GM21786 (cell line): ENCODE data around the gene CRYGN.

Experiments used
- ATAC-seq: cut with Tn5 transposase; IDR thresholded peaks from one replicate; pipeline ENCODE4 v1.9.1; 2021; ENCODE audit not compliant: unreplicated experiment

CRYGN gene

GRCh38 chr7:151393031-151393977 is 46.6 kb downstream of the CRYGN start:
- no peak for ATAC-seq

- ATAC-seq, result no peak
Measured at GRCh38 chr7:151392426-151392825, 47.5 kb downstream of the CRYGN start.

- no peak for ATAC-seq
Measured at GRCh38 chr7:151392002-151392401, 47.9 kb downstream of the CRYGN start.

- ATAC-seq, result no peak
Measured at GRCh38 chr7:151391358-151391730, 48.6 kb downstream of the CRYGN start.

GRCh38 chr7:151390598-151391357 is 49.2 kb downstream of the CRYGN start:
- no peak for ATAC-seq

GRCh38 chr7:151389768-151390597 is 50.0 kb downstream of the CRYGN start:
- ATAC-seq, result no peak

- ATAC-seq, result no peak
Measured at GRCh38 chr7:151389096-151389767, 50.7 kb downstream of the CRYGN start.

GRCh38 chr7:151388430-151388829 is 51.5 kb downstream of the CRYGN start:
- no peak for ATAC-seq

GRCh38 chr7:151388007-151388297 is 52.0 kb downstream of the CRYGN start:
- no peak for ATAC-seq

GRCh38 chr7:151387161-151388006 is 52.6 kb downstream of the CRYGN start:
- no peak for ATAC-seq

GRCh38 chr7:151386301-151387160 is 53.4 kb downstream of the CRYGN start:
- no peak for ATAC-seq

GRCh38 chr7:151385626-151386300 is 54.2 kb downstream of the CRYGN start:
- no peak for ATAC-seq

- ATAC-seq, result no peak
Measured at GRCh38 chr7:151384776-151385625, 54.9 kb downstream of the CRYGN start.

GRCh38 chr7:151384352-151384697 is 55.6 kb downstream of the CRYGN start:
- ATAC-seq, result no peak

GRCh38 chr7:151383638-151384351 is 56.1 kb downstream of the CRYGN start:
- no peak for ATAC-seq

- ATAC-seq, result no peak
Measured at GRCh38 chr7:151382079-151382885, 57.7 kb downstream of the CRYGN start.
